ENCODE measurements around the gene ADAMTS13.

DNA sequence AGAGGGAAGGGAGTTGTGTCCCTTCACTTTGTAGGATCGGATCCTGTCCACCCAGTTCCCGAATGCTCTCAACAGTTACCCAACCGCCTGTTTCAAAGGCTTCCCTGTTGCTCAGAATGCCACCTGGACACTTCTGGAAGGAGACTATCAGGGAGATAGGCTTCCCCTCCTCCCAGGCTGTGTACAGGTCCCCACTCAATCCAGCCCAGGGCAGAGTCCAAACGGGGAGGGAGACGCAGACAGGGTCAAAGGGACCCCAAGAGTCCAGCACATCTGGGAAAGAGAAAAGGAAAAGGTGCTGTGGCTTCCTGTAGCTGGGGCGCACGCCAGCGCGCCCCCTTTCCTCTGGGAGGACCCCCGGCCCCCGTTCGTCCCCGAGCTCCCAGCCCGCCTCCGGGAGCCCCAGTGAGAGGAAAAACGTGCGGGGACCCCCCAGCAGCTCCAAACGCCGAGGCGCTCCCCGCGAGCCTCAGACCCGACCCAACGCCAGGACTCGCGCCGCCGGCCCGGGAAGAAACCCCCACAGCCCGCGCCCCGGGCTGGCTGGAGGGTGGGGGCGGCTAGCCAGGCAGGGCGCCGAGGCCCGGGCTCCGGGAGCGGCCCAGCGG lies 46.9 kb upstream of the ADAMTS13 start:
- TF ChIP-seq, protein P1, sequence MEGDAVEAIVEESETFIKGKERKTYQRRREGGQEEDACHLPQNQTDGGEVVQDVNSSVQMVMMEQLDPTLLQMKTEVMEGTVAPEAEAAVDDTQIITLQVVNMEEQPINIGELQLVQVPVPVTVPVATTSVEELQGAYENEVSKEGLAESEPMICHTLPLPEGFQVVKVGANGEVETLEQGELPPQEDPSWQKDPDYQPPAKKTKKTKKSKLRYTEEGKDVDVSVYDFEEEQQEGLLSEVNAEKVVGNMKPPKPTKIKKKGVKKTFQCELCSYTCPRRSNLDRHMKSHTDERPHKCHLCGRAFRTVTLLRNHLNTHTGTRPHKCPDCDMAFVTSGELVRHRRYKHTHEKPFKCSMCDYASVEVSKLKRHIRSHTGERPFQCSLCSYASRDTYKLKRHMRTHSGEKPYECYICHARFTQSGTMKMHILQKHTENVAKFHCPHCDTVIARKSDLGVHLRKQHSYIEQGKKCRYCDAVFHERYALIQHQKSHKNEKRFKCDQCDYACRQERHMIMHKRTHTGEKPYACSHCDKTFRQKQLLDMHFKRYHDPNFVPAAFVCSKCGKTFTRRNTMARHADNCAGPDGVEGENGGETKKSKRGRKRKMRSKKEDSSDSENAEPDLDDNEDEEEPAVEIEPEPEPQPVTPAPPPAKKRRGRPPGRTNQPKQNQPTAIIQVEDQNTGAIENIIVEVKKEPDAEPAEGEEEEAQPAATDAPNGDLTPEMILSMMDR (IDR thresholded peaks at IDR 0.05), result no peak
- peak; percentile 38 to 61 for TF ChIP-seq POLR2A (IDR thresholded peaks at IDR 0.05)

Data from Peyer's patch (tissue), 4 donors.